Hippocampal formation (tissue), 2 donors: ENCODE results near the gene MT1B.

Source experiments
- DNase-seq, 2 donors: peaks; one replicate each; lab custom pipeline; 2025; lab: John Stamatoyannopoulos, UW

MT1B gene

GRCh38 chr16:56684926-56685590 is 33.4 kb downstream of the MT1B start:
- DNase-seq = no peak

GRCh38 chr16:56686758-56687157 is 35.1 kb downstream of the MT1B start:
- DNase-seq = no peak

GRCh38 chr16:56688762-56689161 is 37.1 kb downstream of the MT1B start:
- DNase-seq = no peak

GRCh38 chr16:56689171-56689570 is 37.5 kb downstream of the MT1B start:
- DNase-seq = no peak

- DNase-seq = no peak
These were observed 38.9 kb downstream of the MT1B start for GRCh38 chr16:56690420-56691122.

- DNase-seq = no peak
These were observed 40.2 kb downstream of the MT1B start for GRCh38 chr16:56691885-56692284.

GRCh38 chr16:56695246-56695645 is 43.6 kb downstream of the MT1B start:
- DNase-seq = no peak

- no peak for DNase-seq
These were observed 45.9 kb downstream of the MT1B start for GRCh38 chr16:56697456-56698155.

GRCh38 chr16:56700195-56700594 is 48.5 kb downstream of the MT1B start:
- no peak for DNase-seq

- DNase-seq = no peak
These were observed 48.9 kb downstream of the MT1B start for GRCh38 chr16:56700631-56701030.

GRCh38 chr16:56701534-56701933 is 49.8 kb downstream of the MT1B start:
- no peak for DNase-seq
